KBM-7 (cell line): ENCODE results near the gene ADAM33.

Source experiments
- DNase-seq: peaks from one replicate; pipeline ENCODE4 v3.0.0-alpha.2; 2015
- in situ Hi-C: fragments of 300-500 bp; cut with MboI; formaldehyde crosslinking; loops from 2 replicates; pipeline ENCODE4 v1.14.3; 2020; ENCODE audit warnings: low sequenced_read_pairs, low pct_unique_long_range_greater_than_20kb, mixed read lengths

The ADAM33 gene

GRCh38 chr20:3655131-3655405 is 26.7 kb downstream of the ADAM33 start:
- no peak for DNase-seq
- in situ Hi-C loops: no loop called here

- in situ Hi-C loops: no loop called here
- DNase-seq: no peak
These were observed 27.3 kb downstream of the ADAM33 start for GRCh38 chr20:3654326-3655130.

- in situ Hi-C loops: no loop called here
- DNase-seq: no peak
These were observed 27.9 kb downstream of the ADAM33 start for GRCh38 chr20:3653921-3654320.

- in situ Hi-C loops: no loop called here
- no peak for DNase-seq
These were observed 28.9 kb downstream of the ADAM33 start for GRCh38 chr20:3652676-3653596.

GRCh38 chr20:3652221-3652620 is 29.6 kb downstream of the ADAM33 start:
- in situ Hi-C loops: no loop called here
- DNase-seq: no peak

- in situ Hi-C loops: no loop called here
- DNase-seq: no peak
These were observed 30.4 kb downstream of the ADAM33 start for GRCh38 chr20:3651204-3651962.

GRCh38 chr20:3648951-3649350 is 32.9 kb downstream of the ADAM33 start:
- no peak for DNase-seq
- in situ Hi-C loops: no loop called here

- no peak for DNase-seq
- in situ Hi-C loops: no loop called here
These were observed 34.3 kb downstream of the ADAM33 start for GRCh38 chr20:3647473-3647872.

- DNase-seq: no peak
- in situ Hi-C loops: no loop called here
These were observed 35.2 kb downstream of the ADAM33 start for GRCh38 chr20:3646651-3647050.

GRCh38 chr20:3646067-3646440 is 35.8 kb downstream of the ADAM33 start:
- in situ Hi-C loops: no loop called here
- DNase-seq: no peak

GRCh38 chr20:3645309-3646066 is 36.3 kb downstream of the ADAM33 start:
- in situ Hi-C loops: no loop called here
- DNase-seq: no peak

- DNase-seq: no peak
- in situ Hi-C loops: no loop called here
These were observed 41.6 kb downstream of the ADAM33 start for GRCh38 chr20:3640259-3640658.

- no peak for DNase-seq
- in situ Hi-C loops: no loop called here
These were observed 46.5 kb downstream of the ADAM33 start for GRCh38 chr20:3635346-3635745.

- DNase-seq: no peak
- in situ Hi-C loops: no loop called here
These were observed 47.8 kb downstream of the ADAM33 start for GRCh38 chr20:3633913-3634478.

GRCh38 chr20:3632311-3633004 is 49.4 kb downstream of the ADAM33 start:
- in situ Hi-C loops: no loop called here
- no peak for DNase-seq

- in situ Hi-C loops: no loop called here
These were observed 50.3 kb downstream of the ADAM33 start for GRCh38 chr20:3631534-3631933.

GRCh38 chr20:3630429-3630828 is 51.4 kb downstream of the ADAM33 start:
- in situ Hi-C loops: no loop called here
- DNase-seq: no peak

More at GRCh38 chr20:3631534-3631933, 50.3 kb downstream of the ADAM33 start:
- DNase-seq: no peak

- in situ Hi-C loops: no loop called here
These were observed 51.9 kb downstream of the ADAM33 start for GRCh38 chr20:3629893-3630292.

More at GRCh38 chr20:3629893-3630292, 51.9 kb downstream of the ADAM33 start:
- no peak for DNase-seq
